22Rv1 (cell line): ENCODE measurements around the gene ANKZF1.

Experiments used
- CTCF ChIP-seq: fragments of 450-650 bp; IDR thresholded peaks from 2 replicates; pipeline ENCODE4 v1.5.1; 2017; ENCODE audit warnings: mild to moderate bottlenecking
- ZFX ChIP-seq: fragments of 450-650 bp; IDR thresholded peaks from 2 replicates; pipeline ENCODE4 v1.6.1; 2017; ENCODE audit warnings: antibody characterized with exemption, borderline replicate concordance

- no peak for TF ChIP-seq CTCF
- TF ChIP-seq ZFX = no peak
Measured at GRCh38 chr2:219273937-219274336, 44.3 kb downstream of the ANKZF1 start.
